Coronary artery (tissue), 2 donors: ENCODE measurements around the gene TMPRSS4.
A peak's percentile ranks its signal among the peaks of the same experiment; 100 is the strongest.

Source experiments
- DNase-seq: peaks from one replicate; pipeline ENCODE4 v3.0.0-alpha.2; 2017; ENCODE audit warnings: low spot score
- H3K27ac ChIP-seq, 2 donors: fragments of 200-600 bp; sonication (generic); one replicate each; pipeline ENCODE4 v1.5.1; 2016 to 2019
- H3K4me3 ChIP-seq: fragments of 200-600 bp; sonication (generic); 2 replicates; pipeline ENCODE4 v1.5.1; 2016; ENCODE audit warnings: mild to moderate bottlenecking, moderate library complexity
- TF ChIP-seq, protein P1 (sequence below): fragments of 200-600 bp; sonication (generic); IDR thresholded peaks from one replicate; pipeline ENCODE4 v1.5.1; 2019; ENCODE audit warnings: antibody characterized with exemption

TMPRSS4 gene

GRCh38 chr11:118144301-118145268 lies 67.7 kb downstream of the TMPRSS4 start:
- peak overlapping the region; percentile 72 for H3K4me3 ChIP-seq
- H3K27ac ChIP-seq: no peak overlapping the region
- TF ChIP-seq, protein P1, sequence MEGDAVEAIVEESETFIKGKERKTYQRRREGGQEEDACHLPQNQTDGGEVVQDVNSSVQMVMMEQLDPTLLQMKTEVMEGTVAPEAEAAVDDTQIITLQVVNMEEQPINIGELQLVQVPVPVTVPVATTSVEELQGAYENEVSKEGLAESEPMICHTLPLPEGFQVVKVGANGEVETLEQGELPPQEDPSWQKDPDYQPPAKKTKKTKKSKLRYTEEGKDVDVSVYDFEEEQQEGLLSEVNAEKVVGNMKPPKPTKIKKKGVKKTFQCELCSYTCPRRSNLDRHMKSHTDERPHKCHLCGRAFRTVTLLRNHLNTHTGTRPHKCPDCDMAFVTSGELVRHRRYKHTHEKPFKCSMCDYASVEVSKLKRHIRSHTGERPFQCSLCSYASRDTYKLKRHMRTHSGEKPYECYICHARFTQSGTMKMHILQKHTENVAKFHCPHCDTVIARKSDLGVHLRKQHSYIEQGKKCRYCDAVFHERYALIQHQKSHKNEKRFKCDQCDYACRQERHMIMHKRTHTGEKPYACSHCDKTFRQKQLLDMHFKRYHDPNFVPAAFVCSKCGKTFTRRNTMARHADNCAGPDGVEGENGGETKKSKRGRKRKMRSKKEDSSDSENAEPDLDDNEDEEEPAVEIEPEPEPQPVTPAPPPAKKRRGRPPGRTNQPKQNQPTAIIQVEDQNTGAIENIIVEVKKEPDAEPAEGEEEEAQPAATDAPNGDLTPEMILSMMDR: no peak
- DNase-seq: no peak

- TF ChIP-seq, protein P1: peak; percentile 96
- DNase-seq: peak; percentile 78
- Histone ChIP-seq H3K27ac (peak overlapping the region in 1 of 2 donors; percentile 9), H3K4me3 (peak overlapping the region; percentile 72)
Measured at GRCh38 chr11:118145285-118146227, 68.7 kb downstream of the TMPRSS4 start.

GRCh38 chr11:118146554-118146953 lies 69.7 kb downstream of the TMPRSS4 start:
- DNase-seq: no peak
- Histone ChIP-seq H3K4me3 (no peak overlapping the region), H3K27ac (no peak overlapping the region)
- TF ChIP-seq, protein P1: no peak

DNA sequence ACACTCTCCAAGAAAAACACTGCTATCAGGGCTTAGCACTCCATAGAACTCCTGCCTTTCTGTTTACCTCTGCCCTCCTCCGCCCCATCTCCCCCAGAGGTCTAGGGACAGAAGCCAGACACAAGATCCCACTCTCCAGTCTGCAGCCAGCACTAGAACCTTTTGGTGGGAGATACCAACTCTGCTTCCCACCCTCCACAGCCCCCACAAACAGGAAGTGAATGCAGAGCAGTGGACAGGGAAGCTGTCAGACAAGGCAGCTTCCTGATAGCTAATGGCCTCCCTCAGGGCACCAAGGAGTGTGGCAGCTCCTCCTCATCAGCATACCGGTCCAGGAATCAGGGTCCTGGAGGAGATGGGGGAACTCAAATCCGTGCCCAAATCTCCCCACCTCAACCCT lies 70.6 kb downstream of the TMPRSS4 start:
- Histone ChIP-seq H3K4me3 (no peak overlapping the region), H3K27ac (no peak overlapping the region)
- no peak for DNase-seq
- TF ChIP-seq, protein P1: no peak

GRCh38 chr11:118148240-118148639 lies 71.4 kb downstream of the TMPRSS4 start:
- no peak for DNase-seq
- no peak overlapping the region for H3K27ac ChIP-seq
- TF ChIP-seq, protein P1: no peak
- H3K4me3 ChIP-seq: no peak overlapping the region

DNA sequence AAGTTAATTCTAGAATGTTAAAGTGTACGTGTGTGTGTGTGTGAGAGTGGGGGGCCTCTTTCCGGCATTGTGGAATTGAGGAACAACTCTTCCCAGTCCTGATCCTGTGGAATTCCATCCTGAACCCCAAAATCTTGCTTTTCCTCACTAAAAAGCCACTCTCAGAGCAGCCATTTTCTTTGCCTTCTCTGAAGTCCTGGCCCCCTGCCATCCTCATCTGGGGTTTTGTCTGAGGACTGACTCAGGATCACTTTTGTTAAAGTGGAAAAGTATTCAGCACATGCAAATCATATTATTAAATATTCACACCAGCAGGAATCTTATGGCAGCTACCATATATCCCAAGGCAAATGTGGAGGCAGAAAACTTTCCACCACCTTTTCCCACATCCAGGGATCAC lies 72.0 kb downstream of the TMPRSS4 start:
- H3K4me3 ChIP-seq: no peak overlapping the region
- no peak overlapping the region for H3K27ac ChIP-seq
- TF ChIP-seq, protein P1: no peak
- DNase-seq: no peak
